ENCODE results near the gene PKIB.
"Not testable (repeated sequence)": the region's sequence is repeated elsewhere in the genome, so short reads cannot be mapped to it uniquely, and the experiment has no call there.

PKIB gene

GRCh38 chr6:122568797-122569221 is 41.4 kb upstream of the PKIB start:
- H3K4me3 ChIP-seq (replicated peaks; ENCODE audit: low read depth, low read length), result no peak overlapping the region
- no peak for DNase-seq (ENCODE audit: low read depth)
- no peak for TF ChIP-seq CTCF (IDR thresholded peaks at IDR 0.05; ENCODE audit: low read length, missing control alignments)

GRCh38 chr6:122569230-122569771 is 40.9 kb upstream of the PKIB start:
- DNase-seq (ENCODE audit: low read depth), result no peak
- TF ChIP-seq CTCF (IDR thresholded peaks at IDR 0.05; ENCODE audit: low read length, missing control alignments), result no peak
- H3K4me3 ChIP-seq (replicated peaks; ENCODE audit: low read depth, low read length), result no peak overlapping the region

GRCh38 chr6:122571888-122572287 is 38.3 kb upstream of the PKIB start:
- H3K4me3 ChIP-seq (replicated peaks; ENCODE audit: low read depth, low read length), result no peak overlapping the region
- TF ChIP-seq CTCF (IDR thresholded peaks at IDR 0.05; ENCODE audit: low read length, missing control alignments), result no peak
- DNase-seq (ENCODE audit: low read depth), result no peak

GRCh38 chr6:122576888-122577287 is 33.3 kb upstream of the PKIB start:
- no peak for DNase-seq (ENCODE audit: low read depth)
- no peak for TF ChIP-seq CTCF (IDR thresholded peaks at IDR 0.05; ENCODE audit: low read length, missing control alignments)

GRCh38 chr6:122578961-122579360 is 31.2 kb upstream of the PKIB start:
- H3K4me3 ChIP-seq (replicated peaks; ENCODE audit: low read depth, low read length), result no peak overlapping the region
- DNase-seq (ENCODE audit: low read depth), result no peak
- no peak for TF ChIP-seq CTCF (IDR thresholded peaks at IDR 0.05; ENCODE audit: low read length, missing control alignments)

More at GRCh38 chr6:122576888-122577287, 33.3 kb upstream of the PKIB start:
- no peak overlapping the region for H3K4me3 ChIP-seq (replicated peaks; ENCODE audit: low read depth, low read length)

GRCh38 chr6:122580737-122581136 is 29.5 kb upstream of the PKIB start:
- TF ChIP-seq CTCF (IDR thresholded peaks at IDR 0.05; ENCODE audit: low read length, missing control alignments), result no peak
- H3K4me3 ChIP-seq (replicated peaks; ENCODE audit: low read depth, low read length), result no peak overlapping the region
- no peak for DNase-seq (ENCODE audit: low read depth)

- H3K4me3 ChIP-seq (replicated peaks; ENCODE audit: low read depth, low read length), result no peak overlapping the region
- no peak for DNase-seq (ENCODE audit: low read depth)
- TF ChIP-seq CTCF (IDR thresholded peaks at IDR 0.05; ENCODE audit: low read length, missing control alignments), result no peak
Measured at GRCh38 chr6:122589115-122589514, 21.1 kb upstream of the PKIB start.

GRCh38 chr6:122598295-122598694 is 11.9 kb upstream of the PKIB start:
- not testable (repeated sequence) for DNase-seq (ENCODE audit: low read depth); H3K4me3 ChIP-seq (replicated peaks; ENCODE audit: low read depth, low read length)
